ENCODE measurements around the gene NACA2.

Gene NACA2

GRCh38 chr17:61584866-61585265 is 6.2 kb downstream of the NACA2 start:
- DNase-seq (ENCODE audit: low spot score) = no peak
- TF ChIP-seq CTCF (IDR thresholded peaks at IDR 0.05; ENCODE audit: extremely low read depth, missing control alignments) = no peak

GRCh38 chr17:61584266-61584665 is 6.8 kb downstream of the NACA2 start:
- TF ChIP-seq CTCF (IDR thresholded peaks at IDR 0.05; ENCODE audit: extremely low read depth, missing control alignments) = no peak

GRCh38 chr17:61583660-61584264 is 7.3 kb downstream of the NACA2 start:
- TF ChIP-seq CTCF (IDR thresholded peaks at IDR 0.05; ENCODE audit: extremely low read depth, missing control alignments) = no peak
- DNase-seq (ENCODE audit: low spot score) = no peak

More at GRCh38 chr17:61584266-61584665, 6.8 kb downstream of the NACA2 start:
- DNase-seq (ENCODE audit: low spot score) = no peak

- DNase-seq (ENCODE audit: low spot score) = peak; percentile 25
- TF ChIP-seq CTCF (IDR thresholded peaks at IDR 0.05; ENCODE audit: extremely low read depth, missing control alignments) = no peak
Measured at GRCh38 chr17:61583242-61583641, 7.8 kb downstream of the NACA2 start.

- no peak for TF ChIP-seq CTCF (IDR thresholded peaks at IDR 0.05; ENCODE audit: extremely low read depth, missing control alignments)
Measured at GRCh38 chr17:61582593-61582992, 8.4 kb downstream of the NACA2 start.

GRCh38 chr17:61581611-61582349 is 9.2 kb downstream of the NACA2 start:
- no peak for DNase-seq (ENCODE audit: low spot score)
- TF ChIP-seq CTCF (IDR thresholded peaks at IDR 0.05; ENCODE audit: extremely low read depth, missing control alignments) = no peak

More at GRCh38 chr17:61582593-61582992, 8.4 kb downstream of the NACA2 start:
- DNase-seq (ENCODE audit: low spot score) = no peak

GRCh38 chr17:61580502-61580901 is 10.5 kb downstream of the NACA2 start:
- no peak for TF ChIP-seq CTCF (IDR thresholded peaks at IDR 0.05; ENCODE audit: extremely low read depth, missing control alignments)
- DNase-seq (ENCODE audit: low spot score) = no peak

Measured in GM20000 (cell line).